Fibroblast of upper back skin (primary cell): Measurements from ENCODE around the gene HUWE1.

Experiments used
- DNase-seq: peaks from one replicate; pipeline ENCODE4 v3.0.0-alpha.2; 2013

The HUWE1 gene

DNA sequence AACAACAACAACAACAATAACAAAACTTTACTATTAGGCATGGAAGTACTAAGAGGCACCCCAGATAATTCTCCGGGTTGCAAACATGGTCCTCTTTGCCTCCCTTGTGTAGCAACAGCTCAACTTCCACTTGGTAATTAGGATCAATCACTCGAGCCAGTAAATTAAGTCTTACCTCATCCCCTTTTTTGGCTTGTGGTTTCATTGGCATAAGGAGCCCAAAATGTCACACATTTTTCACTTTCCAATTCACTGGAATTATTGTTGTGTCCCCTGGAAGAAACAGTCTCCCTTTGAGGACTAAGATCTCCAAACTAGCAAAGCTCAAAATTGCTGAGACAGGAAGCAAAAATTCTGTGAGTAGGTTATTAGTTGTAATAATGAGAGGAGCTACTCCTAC lies 203.1 kb downstream of the HUWE1 start:
- DNase-seq = no peak
